Cardiac muscle cell (in vitro differentiated cells and primary cell): ENCODE measurements around the gene PROCR. TPM values are rescaled to one million over a fixed set of nuclear protein-coding genes. Genes with fewer than 3 reads are reported as not detected.
"Not testable (repeated sequence)": the region's sequence is repeated elsewhere in the genome, so short reads cannot be mapped to it uniquely, and the experiment has no call there.

Experiments
- DNase-seq, 2 donors: peaks; one replicate each; pipeline versions ENCODE4 v3.0.0 to v3.0.0-alpha.2; 2010 to 2017; ENCODE audit warnings: low read depth in 1 of 2, low spot score in 1 of 2
- H3K27ac ChIP-seq: fragments of 200-600 bp; sonication (generic); 2 replicates; pipeline ENCODE4 v1.5.1; 2016
- H3K27me3 ChIP-seq: fragments of 200-600 bp; sonication (generic); 2 replicates; pipeline ENCODE4 v1.6.0; 2016; ENCODE audit warnings: control low read depth
- H3K36me3 ChIP-seq: fragments of 200-600 bp; sonication (generic); 2 replicates; pipeline ENCODE4 v1.5.1; 2016; ENCODE audit warnings: control low read depth
- H3K4me1 ChIP-seq: fragments of 200-600 bp; sonication (generic); 2 replicates; pipeline ENCODE4 v1.8.1; 2017; ENCODE audit warnings: low read depth, mild to moderate bottlenecking, mixed run types
- H3K4me3 ChIP-seq: fragments of 200-600 bp; sonication (generic); 2 replicates; pipeline ENCODE4 v1.5.1; 2016; ENCODE audit warnings: mild to moderate bottlenecking
- H3K9me3 ChIP-seq: fragments of 200-600 bp; sonication (generic); 2 replicates; pipeline ENCODE4 v1.5.1; 2017; ENCODE audit warnings: low read depth, mild to moderate bottlenecking, control low read depth
- polyA plus RNA-seq: library from polyadenylated mRNA; unstranded; fragments of >200 nt; fragmentation: Nextera tagmentation; extraction: Ambion mirVana; gene quantifications from 2 replicates; pipeline ENCODE4 v1.2.1, GENCODE V29; 2016
- total RNA-seq: library from RNA; depleted of rRNA; stranded (reverse); fragments of >200 nt; gene quantifications from 2 replicates; pipeline ENCODE4 v1.2.3, GENCODE V29; 2016
- TF ChIP-seq, protein P1 (sequence below): IDR thresholded peaks from 2 replicates; pipeline ENCODE4 v1.5.1; 2012; ENCODE audit warnings: low read depth, mild to moderate bottlenecking, low read length

The PROCR gene
- total and polyA plus RNA-seq, 2 experiments from 2014 or later, result 11.6 to 13.7 TPM

DNA sequence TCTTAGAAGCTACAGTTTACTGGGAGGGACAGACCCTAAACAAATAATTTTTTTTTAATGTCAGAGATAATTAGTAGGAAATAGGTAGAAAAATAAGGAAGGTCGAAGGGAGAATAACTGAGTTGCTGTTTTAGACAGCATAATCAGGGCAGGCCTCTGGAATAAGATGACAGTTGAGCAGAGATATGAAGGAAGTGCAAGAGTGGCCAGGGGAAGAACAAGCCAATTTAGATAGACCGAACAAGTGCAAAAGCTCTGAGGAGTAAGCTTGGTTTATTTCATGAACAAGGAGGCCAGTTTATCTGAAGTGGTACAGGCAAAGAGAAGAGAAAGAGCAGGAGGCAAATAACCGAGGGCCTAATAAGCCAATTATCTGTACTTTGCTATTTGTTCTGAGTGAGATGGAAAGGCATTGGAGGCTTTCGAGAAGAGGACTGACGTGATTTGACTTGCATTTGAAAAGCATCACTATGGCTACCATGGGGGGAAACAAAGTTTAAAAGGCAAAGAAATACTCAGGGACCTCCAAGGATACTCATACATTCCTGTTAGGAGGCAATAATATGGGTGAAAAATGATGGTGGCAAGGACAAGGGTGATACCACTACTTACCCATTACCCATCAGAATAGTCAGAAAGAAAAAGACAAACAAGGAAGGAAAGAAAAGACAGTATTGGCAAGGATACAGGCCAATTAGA lies 19.7 kb downstream of the PROCR start:
- Histone ChIP-seq H3K4me1 (peaks cover 43% of the 10 kb centered on the region), H3K27ac (peak overlapping the region; percentile 94), H3K27me3 (no peaks in the 10 kb centered on the region), H3K4me3 (no peak overlapping the region), H3K36me3 (no peaks in the 10 kb centered on the region), H3K9me3 (no peaks in the 10 kb centered on the region)
- TF ChIP-seq, protein P1, sequence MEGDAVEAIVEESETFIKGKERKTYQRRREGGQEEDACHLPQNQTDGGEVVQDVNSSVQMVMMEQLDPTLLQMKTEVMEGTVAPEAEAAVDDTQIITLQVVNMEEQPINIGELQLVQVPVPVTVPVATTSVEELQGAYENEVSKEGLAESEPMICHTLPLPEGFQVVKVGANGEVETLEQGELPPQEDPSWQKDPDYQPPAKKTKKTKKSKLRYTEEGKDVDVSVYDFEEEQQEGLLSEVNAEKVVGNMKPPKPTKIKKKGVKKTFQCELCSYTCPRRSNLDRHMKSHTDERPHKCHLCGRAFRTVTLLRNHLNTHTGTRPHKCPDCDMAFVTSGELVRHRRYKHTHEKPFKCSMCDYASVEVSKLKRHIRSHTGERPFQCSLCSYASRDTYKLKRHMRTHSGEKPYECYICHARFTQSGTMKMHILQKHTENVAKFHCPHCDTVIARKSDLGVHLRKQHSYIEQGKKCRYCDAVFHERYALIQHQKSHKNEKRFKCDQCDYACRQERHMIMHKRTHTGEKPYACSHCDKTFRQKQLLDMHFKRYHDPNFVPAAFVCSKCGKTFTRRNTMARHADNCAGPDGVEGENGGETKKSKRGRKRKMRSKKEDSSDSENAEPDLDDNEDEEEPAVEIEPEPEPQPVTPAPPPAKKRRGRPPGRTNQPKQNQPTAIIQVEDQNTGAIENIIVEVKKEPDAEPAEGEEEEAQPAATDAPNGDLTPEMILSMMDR, result no peak
- DNase-seq, result peak in 1 of 2 donors; percentile 50

GRCh38 chr20:35192118-35192872 lies 20.4 kb downstream of the PROCR start:
- Histone ChIP-seq H3K9me3 (no peaks in the 10 kb centered on the region), H3K4me1 (peaks cover 43% of the 10 kb centered on the region), H3K4me3 (no peak overlapping the region), H3K36me3 (no peaks in the 10 kb centered on the region), H3K27me3 (no peaks in the 10 kb centered on the region), H3K27ac (peak overlapping the region; percentile 94)
- peak; percentile 21 to 51 for DNase-seq
- TF ChIP-seq, protein P1, result no peak

DNA sequence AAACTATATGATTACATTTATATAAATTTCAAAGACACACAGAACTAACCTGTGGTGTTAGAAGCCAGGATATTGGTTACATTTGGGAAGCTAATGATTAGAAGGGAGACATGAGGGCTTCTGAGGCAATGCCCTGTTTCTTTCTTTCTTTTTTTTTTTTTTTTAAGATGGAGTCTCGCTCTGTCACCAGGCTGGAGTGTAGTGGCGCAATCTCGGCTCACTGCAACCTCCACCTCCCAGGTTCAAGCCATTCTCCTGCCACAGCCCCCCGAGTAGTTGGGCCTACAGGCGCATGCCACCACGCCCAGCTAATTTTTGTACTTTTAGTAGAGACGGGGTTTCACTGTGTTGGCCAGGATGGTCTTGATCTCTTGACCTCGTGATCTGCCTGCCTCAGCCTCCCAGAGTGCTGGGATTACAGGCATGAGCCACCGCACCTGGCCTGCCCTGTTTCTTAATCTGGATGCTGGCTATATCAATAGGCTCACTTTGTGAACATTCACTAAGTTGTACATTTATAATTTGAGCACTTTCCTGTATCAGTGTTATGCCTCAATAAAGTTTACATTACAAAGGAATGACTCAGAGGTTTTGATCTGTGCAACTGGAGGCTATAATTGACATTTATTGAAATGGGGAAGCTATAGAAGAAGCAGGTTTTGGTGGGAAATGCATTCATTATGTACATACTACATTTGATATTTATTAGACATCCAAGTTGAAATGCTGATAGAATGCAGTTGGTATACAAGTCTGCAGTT lies 21.3 kb downstream of the PROCR start:
- H3K4me3 ChIP-seq, DNase-seq, H3K9me3 ChIP-seq, H3K27me3 ChIP-seq, H3K36me3 ChIP-seq: not testable (repeated sequence)
- Histone ChIP-seq H3K27ac (peak overlapping the region; percentile 94), H3K4me1 (peaks cover 43% of the 10 kb centered on the region)

- no peaks in the 10 kb centered on the region for H3K36me3 ChIP-seq
- H3K4me3 ChIP-seq, result no peak overlapping the region
- DNase-seq, result no peak
- H3K9me3 ChIP-seq, result no peaks in the 10 kb centered on the region
- H3K27me3 ChIP-seq, result no peaks in the 10 kb centered on the region
- TF ChIP-seq, protein P1, result no peak
- peaks cover 30% of the 10 kb centered on the region for H3K4me1 ChIP-seq
- no peak overlapping the region for H3K27ac ChIP-seq
Measured at GRCh38 chr20:35196313-35196712, 24.4 kb downstream of the PROCR start.

- no peak for DNase-seq
- Histone ChIP-seq H3K4me1 (no peaks in the 10 kb centered on the region), H3K36me3 (no peaks in the 10 kb centered on the region), H3K27ac (no peak overlapping the region), H3K27me3 (no peaks in the 10 kb centered on the region), H3K9me3 (no peaks in the 10 kb centered on the region), H3K4me3 (no peak overlapping the region)
- TF ChIP-seq, protein P1, result no peak
Measured at GRCh38 chr20:35199740-35200139, 27.9 kb downstream of the PROCR start.
